OCI-LY7 (cell line): Measurements from ENCODE around the gene CPNE1. TPM values are rescaled to one million over a fixed set of nuclear protein-coding genes. Genes with fewer than 3 reads are reported as not detected.

Experiments used
- BruUV-seq: library from RNA; stranded (reverse); fragments of 400-500 nt; replicated peaks from 2 replicates; lab custom pipeline; 2021; lab: Mats Ljungman, UMichigan
- CTCF ChIA-PET: fragments of 300-600 bp; sonication (Branson Sonifier 250); formaldehyde crosslinking; loops from one replicate; lab custom pipeline; 2022; ENCODE audit warnings: antibody characterized with exemption; ENCODE audit not compliant: unreplicated experiment; lab: Charles Lee
- POLR2A ChIA-PET: fragments of 300-600 bp; sonication (Branson Sonifier 250); formaldehyde crosslinking; loops from one replicate; lab custom pipeline; 2022; ENCODE audit warnings: antibody characterized with exemption; lab: Charles Lee
- DNase-seq: peaks from one replicate; pipeline ENCODE4 v3.0.0-alpha.2; 2015; ENCODE audit warnings: low spot score
- H2AFZ ChIP-seq: fragments of 200-600 bp; sonication (generic), shearing (Covaris generic); 2 replicates; pipeline ENCODE4 v1.6.1; 2014; ENCODE audit warnings: mild to moderate bottlenecking, antibody characterized with exemption, low read length, moderate library complexity
- H3K27ac ChIP-seq: fragments of 200-600 bp; sonication (generic); 2 replicates; pipeline ENCODE4 v1.5.1; 2014; ENCODE audit warnings: mixed run types, low read depth, mild to moderate bottlenecking, moderate library complexity, low read length, inconsistent platforms; ENCODE audit not compliant: poor library complexity, severe bottlenecking
- H3K36me3 ChIP-seq: fragments of 200-600 bp; sonication (generic); 2 replicates; pipeline ENCODE4 v1.6.1; 2014; ENCODE audit warnings: mild to moderate bottlenecking, antibody characterized with exemption, low read length, moderate library complexity, mixed read lengths; ENCODE audit not compliant: insufficient read depth
- H3K4me1 ChIP-seq: fragments of 200-600 bp; sonication (generic); 2 replicates; pipeline ENCODE4 v1.5.1; 2014; ENCODE audit warnings: mild to moderate bottlenecking, low read length; ENCODE audit not compliant: insufficient read depth, poor library complexity, severe bottlenecking
- H3K4me2 ChIP-seq: fragments of 200-600 bp; sonication (generic); 2 replicates; pipeline ENCODE4 v1.6.1; 2014; ENCODE audit warnings: mild to moderate bottlenecking, low read length
- H3K4me3 ChIP-seq: fragments of 200-600 bp; sonication (generic); 2 replicates; pipeline ENCODE4 v1.5.1; 2014; ENCODE audit warnings: mild to moderate bottlenecking, low read depth, low read length; ENCODE audit not compliant: poor library complexity, severe bottlenecking
- H3K79me2 ChIP-seq: fragments of 200-600 bp; sonication (generic); 2 replicates; pipeline ENCODE4 v1.6.1; 2016; ENCODE audit warnings: low read depth, mild to moderate bottlenecking, low read length, moderate library complexity, mixed read lengths; ENCODE audit not compliant: insufficient read depth
- H3K9me2 ChIP-seq: fragments of 200-600 bp; sonication (generic); 2 replicates; pipeline ENCODE4 v1.6.1; 2016; ENCODE audit warnings: mild to moderate bottlenecking, low read length, mixed read lengths; ENCODE audit not compliant: insufficient read depth
- H3K9me3 ChIP-seq: fragments of 200-600 bp; sonication (generic); 2 replicates; pipeline ENCODE4 v1.6.1; 2014; ENCODE audit warnings: mild to moderate bottlenecking, mixed run types, low read length, mixed read lengths
- H4K20me1 ChIP-seq: fragments of 200-600 bp; sonication (generic); 2 replicates; pipeline ENCODE4 v1.6.1; 2014; ENCODE audit warnings: mild to moderate bottlenecking, antibody characterized with exemption, low read length, moderate library complexity, mixed read lengths; ENCODE audit not compliant: insufficient read depth
- CTCF ChIP-seq: fragments of 200-600 bp; sonication (generic); conservative IDR thresholded peaks from 2 replicates; pipeline ENCODE4 v1.5.1; 2014; ENCODE audit warnings: mild to moderate bottlenecking, antibody characterized with exemption, low read length, moderate library complexity, mixed read lengths
- EZH2phosphoT487 ChIP-seq: fragments of 200-600 bp; sonication (generic); IDR thresholded peaks from 2 replicates; pipeline ENCODE4 v1.6.1; 2018; ENCODE audit warnings: low read depth, borderline replicate concordance, mild to moderate bottlenecking, mixed run types, antibody characterized with exemption, low read length, moderate library complexity, mixed read lengths
- intact Hi-C: fragments of 100-400 bp; cut with micrococcal nuclease; formaldehyde crosslinking; loops from one replicate; pipeline ENCODE4 v1.10.0; 2022; ENCODE audit not compliant: unreplicated experiment
- total RNA-seq, 2 experiments: library from RNA; depleted of rRNA in 1 of 2; stranded (reverse); fragments of >200 nt in 1 of 2; shearing (Covaris generic) in 1 of 2; gene quantifications; 2 replicates each; pipeline ENCODE4 v1.2.3, GENCODE V29; 2014 to 2022

The CPNE1 gene
- total RNA-seq, 2 experiments from 2014 or later: 83.3 to 202 TPM

GRCh38 chr20:35617397-35618262 lies 47.1 kb downstream of the CPNE1 start:
- no peaks in the 10 kb centered on the region for H3K9me2 ChIP-seq
- BruUV-seq: no TSS peak
- peak overlapping the region; percentile 73 for H3K4me3 ChIP-seq
- H3K27ac ChIP-seq: peak overlapping the region; percentile 90
- no peaks in the 10 kb centered on the region for H4K20me1 ChIP-seq
- DNase-seq: peak; percentile 92
- intact Hi-C loops: loop anchor here (1.0 to 10.0 kb wide), 5 partner anchors 47 to 1933 kb away; partner anchors contain the start of genes CPNE1, E2F1, ERGIC3 and NFS1
- H3K36me3 ChIP-seq: peaks cover 22% of the 10 kb centered on the region; the same call in 1 of the 2 replicates
- peaks cover 55% of the 10 kb centered on the region for H3K4me1 ChIP-seq
- H3K4me2 ChIP-seq: peak overlapping the region; percentile 87
- peak overlapping the region; percentile 52 for H2AFZ ChIP-seq
- peaks cover 2% of the 10 kb centered on the region; the same call in 1 of the 2 replicates for H3K9me3 ChIP-seq
- peaks cover 15% of the 10 kb centered on the region; the same call in 1 of the 2 replicates for H3K79me2 ChIP-seq
- TF ChIP-seq EZH2phosphoT487 (no peak), CTCF (peak; percentile 61)
- POLR2A ChIA-PET: interaction anchor here (0.6 to 2.8 kb wide), 4 partner anchors 12 to 77 kb away, joined by 4 to 20 read pairs (median 12); no protein-coding TSS in a partner anchor
- CTCF ChIA-PET: no interaction called here

GRCh38 chr20:35616465-35617396 lies 48.0 kb downstream of the CPNE1 start:
- TSS peak; percentile 60 for BruUV-seq
- TF ChIP-seq EZH2phosphoT487 (no peak), CTCF (no peak)
- H2AFZ ChIP-seq: 0 out of 2 replicates have a peak overlapping the region, but pooled peaks have one; percentile 35
- CTCF ChIA-PET: interaction anchor here (1.1 kb wide), 1 partner anchor 55 kb away, joined by 4 read pairs; no protein-coding TSS in a partner anchor
- H3K4me2 ChIP-seq: peak overlapping the region; percentile 87
- POLR2A ChIA-PET: interaction anchor here (0.6 to 2.8 kb wide), 4 partner anchors 12 to 337 kb away, joined by 4 to 18 read pairs (median 5); partner anchors contain the start of gene SCAND1
- intact Hi-C loops: loop anchor here (1.0 to 10.0 kb wide), 5 partner anchors 48 to 1932 kb away; partner anchors contain the start of genes CPNE1, E2F1, ERGIC3 and NFS1
- H3K79me2 ChIP-seq: peaks cover 15% of the 10 kb centered on the region; the same call in 1 of the 2 replicates
- H3K36me3 ChIP-seq: peaks cover 18% of the 10 kb centered on the region; the same call in 1 of the 2 replicates
- no peaks in the 10 kb centered on the region for H3K9me2 ChIP-seq
- H3K4me1 ChIP-seq: peaks cover 63% of the 10 kb centered on the region
- peak overlapping the region; percentile 90 for H3K27ac ChIP-seq
- peaks cover 8% of the 10 kb centered on the region; the same call in 1 of the 2 replicates for H3K9me3 ChIP-seq
- H4K20me1 ChIP-seq: no peaks in the 10 kb centered on the region
- peak overlapping the region; percentile 73 for H3K4me3 ChIP-seq
- peak; percentile 100 for DNase-seq
